Fibroblast of mammary gland (primary cell): ENCODE results near the gene DUSP22.

ENCODE experiments used
- DNase-seq: peaks from one replicate; pipeline ENCODE4 v3.0.0-alpha.2; 2010; ENCODE audit warnings: low read depth
- H3K4me3 ChIP-seq: 2 replicates; pipeline ENCODE4 v1.5.1; 2011; ENCODE audit warnings: low read depth, mild to moderate bottlenecking, low read length, moderate library complexity; ENCODE audit not compliant: control insufficient read depth
- CTCF ChIP-seq: conservative IDR thresholded peaks from 2 replicates; pipeline ENCODE4 v1.5.1; 2011; ENCODE audit warnings: low read depth, low read length, inconsistent platforms; ENCODE audit not compliant: control insufficient read depth, insufficient read depth

DUSP22 gene

GRCh38 chr6:315226-315625 is 22.9 kb downstream of the DUSP22 start:
- DNase-seq: no peak
- no peak for TF ChIP-seq CTCF

GRCh38 chr6:315921-316752 is 23.9 kb downstream of the DUSP22 start:
- DNase-seq: no peak
- no peak overlapping the region for H3K4me3 ChIP-seq
- TF ChIP-seq CTCF: no peak

More at GRCh38 chr6:315226-315625, 22.9 kb downstream of the DUSP22 start:
- H3K4me3 ChIP-seq: no peak overlapping the region

GRCh38 chr6:316753-317038 is 24.4 kb downstream of the DUSP22 start:
- H3K4me3 ChIP-seq: no peak overlapping the region
- no peak for DNase-seq
- TF ChIP-seq CTCF: no peak

GRCh38 chr6:317060-317447 is 24.8 kb downstream of the DUSP22 start:
- DNase-seq: no peak
- TF ChIP-seq CTCF: no peak
- H3K4me3 ChIP-seq: no peak overlapping the region

- H3K4me3 ChIP-seq: no peak overlapping the region
- TF ChIP-seq CTCF: no peak
- DNase-seq: no peak
These were observed 25.3 kb downstream of the DUSP22 start for GRCh38 chr6:317448-318144.

- no peak overlapping the region for H3K4me3 ChIP-seq
- DNase-seq: no peak
- no peak for TF ChIP-seq CTCF
These were observed 26.1 kb downstream of the DUSP22 start for GRCh38 chr6:318243-318890.
